Erythroblast (primary cell): ENCODE results near the gene OR2T8.

Experiments used
- DNase-seq, 2 experiments: peaks; one replicate each; lab custom pipeline; 2025; lab: John Stamatoyannopoulos, UW
- GATA1 ChIP-seq: IDR thresholded peaks from 2 replicates; pipeline ENCODE4 v1.6.1; 2011; ENCODE audit warnings: low read depth, mild to moderate bottlenecking, control low read depth, low read length, moderate library complexity
- POLR2A ChIP-seq: IDR thresholded peaks from 2 replicates; pipeline ENCODE4 v1.6.1; 2011; ENCODE audit warnings: mild to moderate bottlenecking, low read length

Gene OR2T8

GRCh38 chr1:247933989-247934388, 13.9 kb downstream of the OR2T8 start:
- DNase-seq: no peak
- no peak for TF ChIP-seq GATA1
- TF ChIP-seq POLR2A: no peak

GRCh38 chr1:247935781-247936180, 15.7 kb downstream of the OR2T8 start:
- TF ChIP-seq GATA1: no peak
- TF ChIP-seq POLR2A: no peak
- no peak for DNase-seq

- DNase-seq: no peak
- TF ChIP-seq GATA1: no peak
- no peak for TF ChIP-seq POLR2A
These were observed 16.4 kb downstream of the OR2T8 start for GRCh38 chr1:247936415-247936814.

- peak; percentile 97 to 99 for DNase-seq
These were observed 17.1 kb downstream of the OR2T8 start for GRCh38 chr1:247936965-247937734.

GRCh38 chr1:247942624-247943023, 22.6 kb downstream of the OR2T8 start:
- DNase-seq: no peak
- TF ChIP-seq GATA1: no peak
- no peak for TF ChIP-seq POLR2A

- no peak for TF ChIP-seq GATA1
- no peak for TF ChIP-seq POLR2A
- DNase-seq: no peak
These were observed 28.5 kb downstream of the OR2T8 start, which contains the start of gene OR2L8 for GRCh38 chr1:247948558-247948957. TSS of gene OR2L8 (plus strand) at chr1:247948858. CDS start at chr1:247948858, 0 bp downstream.

- TF ChIP-seq GATA1: no peak
- TF ChIP-seq POLR2A: no peak
- no peak for DNase-seq
These were observed 33.4 kb downstream of the OR2T8 start for GRCh38 chr1:247953408-247953807.

GRCh38 chr1:247961791-247962190, 41.7 kb downstream of the OR2T8 start:
- no peak for TF ChIP-seq POLR2A
- TF ChIP-seq GATA1: no peak
- DNase-seq: no peak

- no peak for DNase-seq
- TF ChIP-seq GATA1: no peak
- TF ChIP-seq POLR2A: no peak
These were observed 43.0 kb downstream of the OR2T8 start for GRCh38 chr1:247962911-247963588.

GRCh38 chr1:247964933-247965332, 44.9 kb downstream of the OR2T8 start, which contains the start of gene OR2AK2:
TSS of gene OR2AK2 (plus strand) at chr1:247965233. CDS start at chr1:247965377, 144 bp downstream.
- DNase-seq: no peak
- TF ChIP-seq POLR2A (no peak), GATA1 (no peak)

- no peak for TF ChIP-seq POLR2A
- no peak for TF ChIP-seq GATA1
- no peak for DNase-seq
These were observed 46.6 kb downstream of the OR2T8 start for GRCh38 chr1:247966532-247967204.
